Kidney (tissue), 14 donors: ENCODE measurements around the gene RPP14. TPM values are rescaled to one million over a fixed set of nuclear protein-coding genes. Genes with fewer than 3 reads are reported as not detected.

Experiments
- DNase-seq, 5 donors: peaks; one replicate each; pipeline ENCODE4 v3.0.0-alpha.2; 2013 to 2020
- FAIRE-seq: peaks from 2 replicates; lab custom pipeline; 2012; peaks lifted over from hg19 to GRCh38; lab: Jason Lieb, UNC
- H3K27ac ChIP-seq, 2 donors: one replicate each; pipeline ENCODE4 v1.7.0; 2013; ENCODE audit warnings: low read depth in 2 of 2, low read length in 2 of 2, inconsistent platforms in 1 of 2
- H3K27me3 ChIP-seq: one replicate; pipeline ENCODE4 v1.7.1; 2013; ENCODE audit warnings: low read length, inconsistent platforms; ENCODE audit not compliant: control insufficient read depth, insufficient read depth
- H3K36me3 ChIP-seq, 3 donors: one replicate each; pipeline versions ENCODE4 v1.7.0 to v1.7.1; 2013; ENCODE audit warnings: low read length in 3 of 3, control low read depth in 1 of 3, inconsistent platforms in 1 of 3; ENCODE audit not compliant: insufficient read depth in 3 of 3, control insufficient read depth in 2 of 3
- H3K4me1 ChIP-seq, 3 donors: one replicate each; pipeline versions ENCODE4 v1.7.0 to v1.7.1; 2013; ENCODE audit warnings: low read length in 3 of 3, inconsistent platforms in 1 of 3, low read depth in 1 of 3; ENCODE audit not compliant: control insufficient read depth in 2 of 3, insufficient read depth in 2 of 3
- H3K4me3 ChIP-seq, 3 donors: one replicate each; pipeline versions ENCODE4 v1.7.0 to v1.8.1; 2013; ENCODE audit warnings: low read length in 3 of 3, control low read depth in 1 of 3, inconsistent platforms in 1 of 3
- H3K9ac ChIP-seq, 3 donors: one replicate each; pipeline versions ENCODE4 v1.7.0 to v1.7.1; 2013; ENCODE audit warnings: low read length in 3 of 3, control low read depth in 1 of 3, inconsistent platforms in 1 of 3
- H3K9me3 ChIP-seq, 3 donors: one replicate each; pipeline versions ENCODE4 v1.7.0 to v1.7.1; 2013; ENCODE audit warnings: low read length in 3 of 3, control low read depth in 1 of 3, inconsistent platforms in 1 of 3; ENCODE audit not compliant: control insufficient read depth in 2 of 3, insufficient read depth in 1 of 3
- intact Hi-C: fragments of 100-400 bp; cut with DNase I; formaldehyde crosslinking; loops from one replicate; pipeline ENCODE4 v1.11.1; 2022
- polyA plus RNA-seq: library from polyadenylated mRNA; stranded (reverse); fragments of 350-450 nt; fragmentation: Illumina TruSeq; extraction: RNeasy Lipid Tissue Mini Kit (QIAGEN cat#74804); gene quantifications from one replicate; pipeline ENCODE4 v1.2.3, GENCODE V29; 2014; ENCODE audit warnings: low read depth, low replicate concordance; ENCODE audit not compliant: insufficient read depth
- total RNA-seq: library from RNA; stranded (reverse); fragmentation: NEBNext Ultra II Directional; extraction: Animal tissue kit (Norgen Biotek cat#: 25700); gene quantifications from one replicate; pipeline ENCODE4 v1.2.1, GENCODE V29; 2021
- TF ChIP-seq, protein P1 (sequence below): IDR thresholded peaks from 3 replicates; pipeline ENCODE4 v1.5.1; 2012; ENCODE audit warnings: mild to moderate bottlenecking, moderate library complexity, borderline replicate concordance; ENCODE audit not compliant: insufficient read depth; ENCODE audit errors: extremely low read depth
- donor health status: control.
- donor health status: control.
- donor health status: control.
- donor health status: control.
- donor health status: control.
- donor health status: DM: yes; HTN: yes; CAD: no.
- donor health status: Normal renal cell carcinoma (clear cell type).

The RPP14 gene
- total and polyA plus RNA-seq, 2 donors from 2014 or later, result 12.0 to 14.9 TPM

DNA sequence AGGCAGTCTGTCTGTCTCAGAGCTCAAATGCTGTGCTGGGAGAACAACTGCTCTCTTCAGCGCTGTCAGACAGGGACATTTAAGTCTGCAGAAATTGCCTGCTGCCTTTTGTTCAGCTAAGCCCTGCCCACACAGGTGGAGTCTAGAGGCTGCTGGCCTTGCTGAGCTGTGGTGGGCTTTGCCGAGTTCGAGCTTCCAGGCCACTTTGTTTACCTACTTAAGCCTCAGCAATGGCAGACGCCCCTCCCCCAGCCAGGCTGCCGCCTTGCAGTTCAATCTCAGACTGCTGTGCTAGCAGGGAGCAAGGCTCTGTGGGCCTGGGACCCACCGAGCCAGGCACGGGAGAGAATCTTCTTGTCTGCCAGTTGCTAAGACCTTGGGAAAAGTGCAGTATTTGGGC lies 25.0 kb upstream of the RPP14 start:
- no peak overlapping the region for H3K9ac ChIP-seq
- no peaks in the 10 kb centered on the region for H3K4me1 ChIP-seq
- intact Hi-C loops, result no loop called here
- H3K36me3 ChIP-seq, result peaks cover 0 to 30% (median 13%) of the 10 kb centered on the region in 3 donors
- H3K4me3 ChIP-seq, result no peak overlapping the region
- peak in 1 of 5 donors; percentile 65 for DNase-seq
- no peak for FAIRE-seq
- no peaks in the 10 kb centered on the region for H3K27me3 ChIP-seq
- H3K27ac ChIP-seq, result no peak overlapping the region
- no peaks in the 10 kb centered on the region for H3K9me3 ChIP-seq
- TF ChIP-seq, protein P1, sequence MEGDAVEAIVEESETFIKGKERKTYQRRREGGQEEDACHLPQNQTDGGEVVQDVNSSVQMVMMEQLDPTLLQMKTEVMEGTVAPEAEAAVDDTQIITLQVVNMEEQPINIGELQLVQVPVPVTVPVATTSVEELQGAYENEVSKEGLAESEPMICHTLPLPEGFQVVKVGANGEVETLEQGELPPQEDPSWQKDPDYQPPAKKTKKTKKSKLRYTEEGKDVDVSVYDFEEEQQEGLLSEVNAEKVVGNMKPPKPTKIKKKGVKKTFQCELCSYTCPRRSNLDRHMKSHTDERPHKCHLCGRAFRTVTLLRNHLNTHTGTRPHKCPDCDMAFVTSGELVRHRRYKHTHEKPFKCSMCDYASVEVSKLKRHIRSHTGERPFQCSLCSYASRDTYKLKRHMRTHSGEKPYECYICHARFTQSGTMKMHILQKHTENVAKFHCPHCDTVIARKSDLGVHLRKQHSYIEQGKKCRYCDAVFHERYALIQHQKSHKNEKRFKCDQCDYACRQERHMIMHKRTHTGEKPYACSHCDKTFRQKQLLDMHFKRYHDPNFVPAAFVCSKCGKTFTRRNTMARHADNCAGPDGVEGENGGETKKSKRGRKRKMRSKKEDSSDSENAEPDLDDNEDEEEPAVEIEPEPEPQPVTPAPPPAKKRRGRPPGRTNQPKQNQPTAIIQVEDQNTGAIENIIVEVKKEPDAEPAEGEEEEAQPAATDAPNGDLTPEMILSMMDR, result no peak

DNA sequence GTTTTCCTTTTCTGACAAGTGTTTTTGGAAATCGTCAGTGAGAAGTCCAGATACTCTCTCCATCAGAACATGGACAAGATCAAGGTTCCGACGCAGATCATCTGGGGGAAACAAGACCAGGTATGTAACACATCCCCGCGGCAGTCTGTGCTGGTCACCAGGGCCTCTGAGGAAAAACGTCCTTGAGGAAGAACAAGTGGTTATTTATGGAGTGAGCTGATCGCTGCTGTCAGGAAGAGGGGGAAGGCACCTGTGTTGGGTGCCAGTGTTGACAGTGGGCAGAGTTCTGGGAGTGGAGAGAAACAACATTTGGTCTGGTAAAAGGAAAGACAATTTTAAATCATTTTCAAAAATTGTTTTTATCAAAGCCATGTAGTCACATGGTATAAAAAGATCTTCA lies 20.7 kb upstream of the RPP14 start:
- H3K27ac ChIP-seq, result no peak overlapping the region
- no peak overlapping the region for H3K9ac ChIP-seq
- no peaks in the 10 kb centered on the region for H3K9me3 ChIP-seq
- intact Hi-C loops, result no loop called here
- no peaks in the 10 kb centered on the region for H3K27me3 ChIP-seq
- no peaks in the 10 kb centered on the region for H3K4me1 ChIP-seq
- TF ChIP-seq, protein P1, result no peak
- H3K4me3 ChIP-seq, result no peak overlapping the region
- FAIRE-seq (no peak), DNase-seq (no peak)
- H3K36me3 ChIP-seq, result peaks cover 0 to 40% (median 24%) of the 10 kb centered on the region in 3 donors

DNA sequence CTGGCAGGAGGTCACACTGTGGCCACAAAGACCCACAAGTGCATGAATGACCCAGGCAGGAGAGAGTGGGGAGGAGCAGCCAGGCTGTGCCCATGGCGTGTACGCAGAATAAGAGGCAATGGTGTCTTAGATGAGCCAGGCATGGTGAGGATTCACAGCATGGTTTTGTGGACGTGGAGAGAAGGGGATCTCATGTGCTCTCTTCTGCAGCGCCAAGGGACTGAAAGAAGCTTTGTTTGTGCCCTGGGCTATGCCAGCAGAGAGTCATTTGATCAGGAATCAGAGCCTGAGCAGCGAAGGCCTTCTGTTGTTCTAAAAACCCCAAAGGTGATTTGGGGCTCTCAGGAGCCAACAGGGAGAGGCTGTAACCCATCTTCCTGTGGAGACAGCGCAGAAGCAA lies 18.7 kb upstream of the RPP14 start:
- H3K36me3 ChIP-seq, result peaks cover 0 to 29% (median 24%) of the 10 kb centered on the region in 3 donors

More for the DNA sequence above, 18.7 kb upstream of the RPP14 start:
- DNase-seq (no peak), FAIRE-seq (no peak)
- H3K9ac ChIP-seq, result no peak overlapping the region
- H3K27ac ChIP-seq, result no peak overlapping the region
- H3K4me3 ChIP-seq, result no peak overlapping the region
- no peaks in the 10 kb centered on the region for H3K27me3 ChIP-seq
- intact Hi-C loops, result no loop called here
- no peaks in the 10 kb centered on the region for H3K9me3 ChIP-seq
- TF ChIP-seq, protein P1, result no peak
- no peaks in the 10 kb centered on the region for H3K4me1 ChIP-seq
